AG04449 (cell line): Measurements from ENCODE around the gene WNK1.
"Not testable (repeated sequence)": the region's sequence is repeated elsewhere in the genome, so short reads cannot be mapped to it uniquely, and the experiment has no call there.

Experiments
- CTCF ChIA-PET: fragments of 350-600 bp; formaldehyde crosslinking; extraction: SDS; loops from one replicate; lab custom pipeline; 2021; ENCODE audit warnings: antibody characterized with exemption; lab: Yijun Ruan, JAX
- POLR2A ChIA-PET: fragments of 400-600, 350-600 bp; formaldehyde crosslinking; extraction: SDS; loops from one replicate; lab custom pipeline; 2020; ENCODE audit warnings: antibody characterized with exemption, inconsistent platforms; lab: Yijun Ruan, JAX
- DNase-seq: peaks from one replicate; pipeline ENCODE4 v3.0.0-alpha.2; 2010; ENCODE audit warnings: low read depth, low spot score
- H3K4me3 ChIP-seq: 2 replicates; pipeline ENCODE4 v1.5.1; 2011; ENCODE audit warnings: low read depth, mild to moderate bottlenecking, control low read depth, low read length
- CTCF ChIP-seq: IDR thresholded peaks from one replicate; pipeline ENCODE4 v1.5.1; 2011; ENCODE audit warnings: mild to moderate bottlenecking, moderate library complexity, low read length, control low read depth, inconsistent platforms; ENCODE audit not compliant: insufficient read depth; ENCODE audit errors: missing control alignments

The WNK1 gene

GRCh38 chr12:776772-777373 is 24.5 kb downstream of the WNK1 start:
- ChIA-PET CTCF (interaction anchor here (1.1 to 3.9 kb wide), 7 partner anchors 10 to 201 kb away, joined by 3 to 22 read pairs (median 6); partner anchors contain the start of gene WNK1), POLR2A (interaction anchor here (0.8 kb wide), 1 partner anchor 213 kb away, joined by 4 read pairs; no protein-coding TSS in a partner anchor)
- not testable (repeated sequence) for DNase-seq, H3K4me3 ChIP-seq

GRCh38 chr12:777550-778047 is 25.2 kb downstream of the WNK1 start:
- CTCF ChIA-PET, result interaction anchor here (1.0 to 3.9 kb wide), 6 partner anchors 11 to 202 kb away, joined by 3 to 22 read pairs (median 6); partner anchors contain the start of gene WNK1
- TF ChIP-seq CTCF, result no peak
- H3K4me3 ChIP-seq, result no peak overlapping the region
- DNase-seq, result no peak
- POLR2A ChIA-PET, result no interaction called here

- no peak for TF ChIP-seq CTCF
- no peak overlapping the region for H3K4me3 ChIP-seq
- ChIA-PET POLR2A (no interaction called here), CTCF (interaction anchor here (3.1 kb wide), 1 partner anchor 36 kb away, joined by 10 read pairs; no protein-coding TSS in a partner anchor)
- DNase-seq, result no peak
Measured at GRCh38 chr12:778615-779014, 26.2 kb downstream of the WNK1 start.

- 0 out of 2 replicates have a peak overlapping the region, but pooled peaks have one; percentile 12 for H3K4me3 ChIP-seq
- no peak for TF ChIP-seq CTCF
- CTCF ChIA-PET, result interaction anchor here (0.5 to 2.7 kb wide), 8 partner anchors 26 to 209 kb away, joined by 3 to 22 read pairs (median 8); partner anchors contain the start of gene WNK1
- POLR2A ChIA-PET, result interaction anchor here (0.6 to 1.0 kb wide), 3 partner anchors 9 to 12 kb away, joined by 3 to 4 read pairs (median 3); no protein-coding TSS in a partner anchor
- peak; percentile 66 for DNase-seq
Measured at GRCh38 chr12:779745-780734, 27.7 kb downstream of the WNK1 start.

- TF ChIP-seq CTCF, result no peak
- ChIA-PET POLR2A (interaction anchor here (0.6 kb wide), 1 partner anchor 11 kb away, joined by 4 read pairs; no protein-coding TSS in a partner anchor), CTCF (interaction anchor here (0.5 to 2.7 kb wide), 9 partner anchors 27 to 232 kb away, joined by 3 to 22 read pairs (median 5); partner anchors contain the start of gene WNK1)
- no peak for DNase-seq
- H3K4me3 ChIP-seq, result no peak overlapping the region
Measured at GRCh38 chr12:780750-781379, 28.5 kb downstream of the WNK1 start.

- ChIA-PET CTCF (interaction anchor here (0.7 kb wide), 1 partner anchor 30 kb away, joined by 3 read pairs; no protein-coding TSS in a partner anchor), POLR2A (no interaction called here)
- H3K4me3 ChIP-seq, result no peak overlapping the region
- no peak for TF ChIP-seq CTCF
- no peak for DNase-seq
Measured at GRCh38 chr12:785706-786105, 33.3 kb downstream of the WNK1 start.
